GM12873 (cell line): Measurements from ENCODE around the gene GALNT9.

Source experiments
- CTCF ChIP-seq: IDR thresholded peaks from 2 replicates; pipeline ENCODE4 v1.5.1; 2012; ENCODE audit warnings: low read depth, mild to moderate bottlenecking, moderate library complexity, low read length, control low read depth; ENCODE audit not compliant: insufficient read depth; ENCODE audit errors: missing control alignments

The GALNT9 gene

GRCh38 chr12:132270516-132270915 lies 58.9 kb downstream of the GALNT9 start:
- no peak for TF ChIP-seq CTCF

- no peak for TF ChIP-seq CTCF
Observed at GRCh38 chr12:132269271-132269968, 60.0 kb downstream of the GALNT9 start.

GRCh38 chr12:132268674-132269073 lies 60.7 kb downstream of the GALNT9 start:
- no peak for TF ChIP-seq CTCF

- TF ChIP-seq CTCF, result no peak
Observed at GRCh38 chr12:132267873-132268272, 61.5 kb downstream of the GALNT9 start.

- TF ChIP-seq CTCF, result no peak
Observed at GRCh38 chr12:132266802-132267201, 62.6 kb downstream of the GALNT9 start.

- no peak for TF ChIP-seq CTCF
Observed at GRCh38 chr12:132266370-132266769, 63.0 kb downstream of the GALNT9 start.

- TF ChIP-seq CTCF, result no peak
Observed at GRCh38 chr12:132265056-132265800, 64.2 kb downstream of the GALNT9 start.
